Peyer's patch (tissue), 4 donors: ENCODE data around the gene LHFPL2.

ENCODE experiments used
- POLR2A ChIP-seq, 2 donors: fragments of 450-650 bp; IDR thresholded peaks; one replicate each; pipeline ENCODE4 v1.5.1; 2017; ENCODE audit warnings: antibody characterized with exemption in 2 of 2, mild to moderate bottlenecking in 2 of 2, moderate library complexity in 2 of 2
- TF ChIP-seq, protein P1 (sequence below), 6 experiments: fragments of 450-650 bp in 4 of 6; fragments of 200-600 bp in 2 of 6; sonication (generic) in 1 of 6; IDR thresholded peaks; one replicate each; pipeline ENCODE4 v1.5.1; 2017 to 2019; ENCODE audit warnings: antibody characterized with exemption in 6 of 6, mild to moderate bottlenecking in 3 of 6, moderate library complexity in 1 of 6

DNA sequence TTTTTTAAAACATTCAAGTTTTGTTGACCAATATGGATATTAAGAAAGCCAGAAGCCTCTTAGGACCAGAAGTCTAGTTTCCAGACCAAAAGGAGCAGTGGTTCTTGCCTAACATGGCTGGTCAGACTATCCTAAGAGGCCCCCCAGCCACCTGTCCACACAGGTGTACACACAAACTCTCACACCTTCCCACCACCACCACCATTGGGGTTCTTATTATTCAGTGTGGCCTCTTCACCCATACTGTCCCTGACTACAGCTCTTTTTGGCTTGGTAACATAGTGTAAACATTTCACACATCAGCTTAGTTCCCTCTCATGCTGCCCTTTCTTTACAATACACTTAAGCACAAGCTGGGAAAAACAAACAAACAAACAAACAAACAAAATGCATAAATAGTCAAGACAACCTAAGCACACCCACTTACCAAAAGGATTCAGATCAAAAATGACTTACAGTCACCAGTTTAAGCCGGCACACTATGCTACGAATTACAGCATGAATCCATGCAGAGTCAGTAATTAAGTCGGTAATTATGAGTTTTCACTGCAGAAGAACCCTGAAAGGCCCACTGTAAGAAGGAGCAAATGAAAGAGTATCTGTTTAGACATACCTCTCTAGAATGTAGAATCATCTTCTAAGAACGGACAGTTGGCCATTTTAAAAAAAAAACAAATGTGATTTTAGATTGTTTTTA is 9.5 kb downstream of the LHFPL2 start:
- TF ChIP-seq, protein P1, sequence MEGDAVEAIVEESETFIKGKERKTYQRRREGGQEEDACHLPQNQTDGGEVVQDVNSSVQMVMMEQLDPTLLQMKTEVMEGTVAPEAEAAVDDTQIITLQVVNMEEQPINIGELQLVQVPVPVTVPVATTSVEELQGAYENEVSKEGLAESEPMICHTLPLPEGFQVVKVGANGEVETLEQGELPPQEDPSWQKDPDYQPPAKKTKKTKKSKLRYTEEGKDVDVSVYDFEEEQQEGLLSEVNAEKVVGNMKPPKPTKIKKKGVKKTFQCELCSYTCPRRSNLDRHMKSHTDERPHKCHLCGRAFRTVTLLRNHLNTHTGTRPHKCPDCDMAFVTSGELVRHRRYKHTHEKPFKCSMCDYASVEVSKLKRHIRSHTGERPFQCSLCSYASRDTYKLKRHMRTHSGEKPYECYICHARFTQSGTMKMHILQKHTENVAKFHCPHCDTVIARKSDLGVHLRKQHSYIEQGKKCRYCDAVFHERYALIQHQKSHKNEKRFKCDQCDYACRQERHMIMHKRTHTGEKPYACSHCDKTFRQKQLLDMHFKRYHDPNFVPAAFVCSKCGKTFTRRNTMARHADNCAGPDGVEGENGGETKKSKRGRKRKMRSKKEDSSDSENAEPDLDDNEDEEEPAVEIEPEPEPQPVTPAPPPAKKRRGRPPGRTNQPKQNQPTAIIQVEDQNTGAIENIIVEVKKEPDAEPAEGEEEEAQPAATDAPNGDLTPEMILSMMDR (IDR thresholded peaks at IDR 0.05): no peak
- no peak for TF ChIP-seq POLR2A (IDR thresholded peaks at IDR 0.05)
